Esophagus muscularis mucosa (tissue), 3 donors: ENCODE results near the gene FKBP5.

Experiments used
- CTCF ChIP-seq, 3 experiments: fragments of 200-600 bp in 2 of 3; fragments of 450-650 bp in 1 of 3; sonication (generic) in 2 of 3; IDR thresholded peaks; one replicate each; pipeline ENCODE4 v1.5.1; 2017 to 2019; ENCODE audit warnings: antibody characterized with exemption in 3 of 3, mild to moderate bottlenecking in 2 of 3, moderate library complexity in 1 of 3
- EP300 ChIP-seq: sonication (generic); formaldehyde crosslinking; IDR thresholded peaks from one replicate; pipeline ENCODE4 v1.6.1; 2017; ENCODE audit warnings: antibody characterized with exemption

- TF ChIP-seq CTCF (IDR thresholded peaks at IDR 0.05) (no peak), EP300 (no peak)
Observed at GRCh38 chr6:35678021-35678654, 10.6 kb downstream of the FKBP5 start.
